HL-60 (cell line): ENCODE data around the gene SPATA6L.

Source experiments
- CTCF ChIP-seq: IDR thresholded peaks from one replicate; pipeline ENCODE4 v1.5.1; 2011; ENCODE audit warnings: low read length, control low read depth, inconsistent platforms; ENCODE audit not compliant: insufficient read depth
- POLR2AphosphoS5 ChIP-seq: IDR thresholded peaks from 2 replicates; pipeline ENCODE4 v1.6.1; 2012; ENCODE audit warnings: low read depth

- no peak for TF ChIP-seq POLR2AphosphoS5
- TF ChIP-seq CTCF, result no peak
Observed at GRCh38 chr9:4686584-4686983, 20.3 kb upstream of the SPATA6L start.
